Measurements from ENCODE around the gene ASB2. TPM values are rescaled to one million over a fixed set of nuclear protein-coding genes. Genes with fewer than 3 reads are reported as not detected.

ASB2 gene
- total RNA-seq, 1 experiment from 2014 or later = not detected

- intact Hi-C loops (cut with micrococcal nuclease) = loop anchor here (1.0 kb wide), 1 partner anchor 32 kb away; no protein-coding TSS in a partner anchor
- Histone ChIP-seq H3K4me1 (ENCODE audit: control insufficient read depth in 1 of 2, insufficient read depth in 2 of 2, low read length in 2 of 2) (peaks cover 0 to 11% of the 10 kb centered on the region in 2 experiments; a peak in 2 of 4 replicates), H3K27ac (ENCODE audit: low read depth, low read length) (no peak overlapping the region), H3K4me2 (ENCODE audit: low read length) (peak overlapping the region; percentile 16; the same call in 1 of the 2 replicates), H3K79me2 (ENCODE audit: insufficient read depth, low read length) (no peaks in the 10 kb centered on the region), H3K9ac (ENCODE audit: low read length) (no peak overlapping the region), H3K9me2 (ENCODE audit: insufficient read depth) (no peaks in the 10 kb centered on the region), H3K36me3 (ENCODE audit: control insufficient read depth in 1 of 2, insufficient read depth in 2 of 2, low read length in 2 of 2) (no peaks in the 10 kb centered on the region), H3K27me3 (ENCODE audit: insufficient read depth, low read length) (no peaks in the 10 kb centered on the region), H3K4me3 (replicated peaks in 1 of 2; ENCODE audit: low read depth in 1 of 2, low read length in 2 of 2) (no peak overlapping the region), H4K20me1 (ENCODE audit: insufficient read depth) (no peaks in the 10 kb centered on the region), H2AFZ (ENCODE audit: low read depth, low read length, poor library complexity, severe bottlenecking) (peak overlapping the region; percentile 71), H3K9me3 (ENCODE audit: control insufficient read depth in 1 of 2, insufficient read depth in 1 of 2, low read depth in 1 of 2, low read length in 2 of 2) (no peaks in the 10 kb centered on the region)
- ChIA-PET RAD21 (ENCODE audit: low non-redundant PET in 1 of 2, low total read pairs in 2 of 2, uncharacterized antibody in 2 of 2, unreplicated experiment in 2 of 2) (interaction anchor here (1.3 to 2.7 kb wide), 2 partner anchors 31 to 57 kb away, joined by 4 to 21 read pairs (median 17); no protein-coding TSS in a partner anchor), POLR2A (interaction anchor here (1.2 kb wide), 1 partner anchor 31 kb away, joined by 4 read pairs; no protein-coding TSS in a partner anchor), CTCF (interaction anchor here (0.7 to 8.7 kb wide), 4 partner anchors 10 to 31 kb away, joined by 4 to 120 read pairs (median 9); no protein-coding TSS in a partner anchor)
- TF ChIP-seq CBX3 (IDR thresholded peaks at IDR 0.05; ENCODE audit: low read depth) = no peak
- no peak for TF ChIP-seq CEBPB (IDR thresholded peaks at IDR 0.05; ENCODE audit: low read depth)
- TF ChIP-seq ELF1 (IDR thresholded peaks at IDR 0.05; ENCODE audit: borderline replicate concordance, low read depth) = no peak
- TF ChIP-seq, protein P1, sequence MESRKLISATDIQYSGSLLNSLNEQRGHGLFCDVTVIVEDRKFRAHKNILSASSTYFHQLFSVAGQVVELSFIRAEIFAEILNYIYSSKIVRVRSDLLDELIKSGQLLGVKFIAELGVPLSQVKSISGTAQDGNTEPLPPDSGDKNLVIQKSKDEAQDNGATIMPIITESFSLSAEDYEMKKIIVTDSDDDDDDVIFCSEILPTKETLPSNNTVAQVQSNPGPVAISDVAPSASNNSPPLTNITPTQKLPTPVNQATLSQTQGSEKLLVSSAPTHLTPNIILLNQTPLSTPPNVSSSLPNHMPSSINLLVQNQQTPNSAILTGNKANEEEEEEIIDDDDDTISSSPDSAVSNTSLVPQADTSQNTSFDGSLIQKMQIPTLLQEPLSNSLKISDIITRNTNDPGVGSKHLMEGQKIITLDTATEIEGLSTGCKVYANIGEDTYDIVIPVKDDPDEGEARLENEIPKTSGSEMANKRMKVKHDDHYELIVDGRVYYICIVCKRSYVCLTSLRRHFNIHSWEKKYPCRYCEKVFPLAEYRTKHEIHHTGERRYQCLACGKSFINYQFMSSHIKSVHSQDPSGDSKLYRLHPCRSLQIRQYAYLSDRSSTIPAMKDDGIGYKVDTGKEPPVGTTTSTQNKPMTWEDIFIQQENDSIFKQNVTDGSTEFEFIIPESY (IDR thresholded peaks at IDR 0.05; ENCODE audit: extremely low read depth, insufficient replicate concordance, low read length) = no peak
- no peak for TF ChIP-seq MAX (IDR thresholded peaks at IDR 0.05)
- TF ChIP-seq, protein P2, sequence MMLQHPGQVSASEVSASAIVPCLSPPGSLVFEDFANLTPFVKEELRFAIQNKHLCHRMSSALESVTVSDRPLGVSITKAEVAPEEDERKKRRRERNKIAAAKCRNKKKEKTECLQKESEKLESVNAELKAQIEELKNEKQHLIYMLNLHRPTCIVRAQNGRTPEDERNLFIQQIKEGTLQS (IDR thresholded peaks at IDR 0.05) = no peak
- TF ChIP-seq, protein P3, sequence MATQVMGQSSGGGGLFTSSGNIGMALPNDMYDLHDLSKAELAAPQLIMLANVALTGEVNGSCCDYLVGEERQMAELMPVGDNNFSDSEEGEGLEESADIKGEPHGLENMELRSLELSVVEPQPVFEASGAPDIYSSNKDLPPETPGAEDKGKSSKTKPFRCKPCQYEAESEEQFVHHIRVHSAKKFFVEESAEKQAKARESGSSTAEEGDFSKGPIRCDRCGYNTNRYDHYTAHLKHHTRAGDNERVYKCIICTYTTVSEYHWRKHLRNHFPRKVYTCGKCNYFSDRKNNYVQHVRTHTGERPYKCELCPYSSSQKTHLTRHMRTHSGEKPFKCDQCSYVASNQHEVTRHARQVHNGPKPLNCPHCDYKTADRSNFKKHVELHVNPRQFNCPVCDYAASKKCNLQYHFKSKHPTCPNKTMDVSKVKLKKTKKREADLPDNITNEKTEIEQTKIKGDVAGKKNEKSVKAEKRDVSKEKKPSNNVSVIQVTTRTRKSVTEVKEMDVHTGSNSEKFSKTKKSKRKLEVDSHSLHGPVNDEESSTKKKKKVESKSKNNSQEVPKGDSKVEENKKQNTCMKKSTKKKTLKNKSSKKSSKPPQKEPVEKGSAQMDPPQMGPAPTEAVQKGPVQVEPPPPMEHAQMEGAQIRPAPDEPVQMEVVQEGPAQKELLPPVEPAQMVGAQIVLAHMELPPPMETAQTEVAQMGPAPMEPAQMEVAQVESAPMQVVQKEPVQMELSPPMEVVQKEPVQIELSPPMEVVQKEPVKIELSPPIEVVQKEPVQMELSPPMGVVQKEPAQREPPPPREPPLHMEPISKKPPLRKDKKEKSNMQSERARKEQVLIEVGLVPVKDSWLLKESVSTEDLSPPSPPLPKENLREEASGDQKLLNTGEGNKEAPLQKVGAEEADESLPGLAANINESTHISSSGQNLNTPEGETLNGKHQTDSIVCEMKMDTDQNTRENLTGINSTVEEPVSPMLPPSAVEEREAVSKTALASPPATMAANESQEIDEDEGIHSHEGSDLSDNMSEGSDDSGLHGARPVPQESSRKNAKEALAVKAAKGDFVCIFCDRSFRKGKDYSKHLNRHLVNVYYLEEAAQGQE (IDR thresholded peaks at IDR 0.05; ENCODE audit: low read depth) = no peak
- TF ChIP-seq, protein P4, sequence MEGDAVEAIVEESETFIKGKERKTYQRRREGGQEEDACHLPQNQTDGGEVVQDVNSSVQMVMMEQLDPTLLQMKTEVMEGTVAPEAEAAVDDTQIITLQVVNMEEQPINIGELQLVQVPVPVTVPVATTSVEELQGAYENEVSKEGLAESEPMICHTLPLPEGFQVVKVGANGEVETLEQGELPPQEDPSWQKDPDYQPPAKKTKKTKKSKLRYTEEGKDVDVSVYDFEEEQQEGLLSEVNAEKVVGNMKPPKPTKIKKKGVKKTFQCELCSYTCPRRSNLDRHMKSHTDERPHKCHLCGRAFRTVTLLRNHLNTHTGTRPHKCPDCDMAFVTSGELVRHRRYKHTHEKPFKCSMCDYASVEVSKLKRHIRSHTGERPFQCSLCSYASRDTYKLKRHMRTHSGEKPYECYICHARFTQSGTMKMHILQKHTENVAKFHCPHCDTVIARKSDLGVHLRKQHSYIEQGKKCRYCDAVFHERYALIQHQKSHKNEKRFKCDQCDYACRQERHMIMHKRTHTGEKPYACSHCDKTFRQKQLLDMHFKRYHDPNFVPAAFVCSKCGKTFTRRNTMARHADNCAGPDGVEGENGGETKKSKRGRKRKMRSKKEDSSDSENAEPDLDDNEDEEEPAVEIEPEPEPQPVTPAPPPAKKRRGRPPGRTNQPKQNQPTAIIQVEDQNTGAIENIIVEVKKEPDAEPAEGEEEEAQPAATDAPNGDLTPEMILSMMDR (IDR thresholded peaks at IDR 0.05 in 2 of 3, conservative IDR thresholded peaks at IDR 0.05 in 1 of 3; ENCODE audit: borderline replicate concordance in 1 of 3, insufficient read depth in 1 of 3, low read depth in 2 of 3, low read length in 2 of 3) = no peak
- TF ChIP-seq POLR2A (IDR thresholded peaks at IDR 0.05; ENCODE audit: borderline replicate concordance, extremely low read depth, insufficient read depth, insufficient read length) = no peak
- no peak for TF ChIP-seq EZH2 (IDR thresholded peaks at IDR 0.05)
- no peak for TF ChIP-seq EZH2phosphoT487 (IDR thresholded peaks at IDR 0.05; ENCODE audit: borderline replicate concordance)
- no peak for TF ChIP-seq ZNF274 (IDR thresholded peaks at IDR 0.05; ENCODE audit: low read depth, low read length)
- no peak for TF ChIP-seq POLR2AphosphoS5 (IDR thresholded peaks at IDR 0.05; ENCODE audit: low read depth, low read length)
- no peak for TF ChIP-seq EGR1 (IDR thresholded peaks at IDR 0.05; ENCODE audit: low read depth)
- BruUV-seq (replicated peaks) = no TSS peak
- no peak for DNase-seq (ENCODE audit: low read depth, low spot score)
- ATAC-seq = no peak
These were observed 5.3 kb downstream of the ASB2 start for GRCh38 chr14:93970965-93971634.

Data from HCT116 (cell line).